Epithelial cell of proximal tubule (primary cell): ENCODE data around the gene STK24. TPM values are rescaled to one million over a fixed set of nuclear protein-coding genes. Genes with fewer than 3 reads are reported as not detected.

Experiments used
- DNase-seq: peaks from one replicate; pipeline ENCODE4 v3.0.0-alpha.2; 2011; ENCODE audit warnings: low read depth
- H3K4me3 ChIP-seq: 2 replicates; pipeline ENCODE4 v1.5.1; 2011; ENCODE audit warnings: low read depth, mild to moderate bottlenecking, low read length
- CTCF ChIP-seq: conservative IDR thresholded peaks from 2 replicates; pipeline ENCODE4 v1.5.1; 2012; ENCODE audit warnings: low read depth, mild to moderate bottlenecking, low read length
- total RNA-seq: library from RNA; depleted of rRNA; stranded (reverse); fragments of >200 nt; gene quantifications from 2 replicates; pipeline ENCODE4 v1.2.3, GENCODE V29; 2015

STK24 gene
- total RNA-seq, 1 donor from 2014 or later = 115 TPM

GRCh38 chr13:98429531-98429930, 147.4 kb downstream of the STK24 start:
- TF ChIP-seq CTCF = no peak
- no peak overlapping the region for H3K4me3 ChIP-seq
- no peak for DNase-seq

- no peak overlapping the region for H3K4me3 ChIP-seq
- no peak for DNase-seq
- no peak for TF ChIP-seq CTCF
Measured at GRCh38 chr13:98429081-98429480, 147.8 kb downstream of the STK24 start.

GRCh38 chr13:98428256-98428966, 148.5 kb downstream of the STK24 start:
- no peak for DNase-seq
- no peak for TF ChIP-seq CTCF
- no peak overlapping the region for H3K4me3 ChIP-seq

- no peak for TF ChIP-seq CTCF
- no peak for DNase-seq
- H3K4me3 ChIP-seq = no peak overlapping the region
Measured at GRCh38 chr13:98427331-98427995, 149.4 kb downstream of the STK24 start.

GRCh38 chr13:98423417-98423816, 153.5 kb downstream of the STK24 start:
- no peak for TF ChIP-seq CTCF
- no peak for DNase-seq
- H3K4me3 ChIP-seq = no peak overlapping the region

GRCh38 chr13:98422046-98422445, 154.9 kb downstream of the STK24 start:
- no peak for TF ChIP-seq CTCF
- no peak overlapping the region for H3K4me3 ChIP-seq
- DNase-seq = no peak
